IMR-90 (cell line): ENCODE results near the gene REST. TPM values are rescaled to one million over a fixed set of nuclear protein-coding genes. Genes with fewer than 3 reads are reported as not detected.

Experiments used
- ATAC-seq: fragments of 200-7000 bp; cut with Tn5 transposase; 2 replicates; pipeline ENCODE4 v1.9.1; 2020; ENCODE audit warnings: low read depth, mild to moderate bottlenecking, moderate library complexity
- BruUV-seq: library from RNA; stranded (reverse); fragments of 400-500 nt; replicated peaks from 2 replicates; lab custom pipeline; 2021; lab: Mats Ljungman, UMichigan
- CTCF ChIA-PET: fragments of 300-600 bp; formaldehyde crosslinking; extraction: SDS; loops from one replicate; lab custom pipeline; 2021; ENCODE audit warnings: antibody characterized with exemption; lab: Yijun Ruan, JAX
- POLR2A ChIA-PET: fragments of 300-600 bp; sonication (Branson Sonifier 250); formaldehyde crosslinking; loops from one replicate; lab custom pipeline; 2022; ENCODE audit warnings: antibody characterized with exemption; ENCODE audit not compliant: unreplicated experiment; lab: Charles Lee
- DNase-seq: peaks from one replicate; pipeline ENCODE4 v3.0.0; 2013
- H2AFZ ChIP-seq: replicated peaks from 2 replicates; pipeline ENCODE3; 2013; ENCODE audit warnings: low read length, mild to moderate bottlenecking; ENCODE audit not compliant: poor library complexity
- H2AK5ac ChIP-seq: 2 replicates; pipeline ENCODE4 v1.6.1; 2013; ENCODE audit warnings: low read depth, low read length, inconsistent platforms
- H2AK9ac ChIP-seq: replicated peaks from 2 replicates; pipeline ENCODE3; 2013; ENCODE audit warnings: mild to moderate bottlenecking, low read depth, low read length, moderate library complexity; ENCODE audit not compliant: poor library complexity
- H2BK120ac ChIP-seq: 2 replicates; pipeline ENCODE4 v1.6.1; 2013; ENCODE audit warnings: low read depth, low read length, inconsistent platforms
- H2BK15ac ChIP-seq: 3 replicates; pipeline ENCODE4 v1.6.1; 2013; ENCODE audit warnings: low read depth, low read length, inconsistent platforms
- H2BK20ac ChIP-seq: 2 replicates; pipeline ENCODE4 v1.6.1; 2013; ENCODE audit warnings: low read depth, mild to moderate bottlenecking, inconsistent platforms, low read length, moderate library complexity
- H2BK5ac ChIP-seq: 2 replicates; pipeline ENCODE4 v1.6.1; 2013; ENCODE audit warnings: mild to moderate bottlenecking, low read depth, low read length, inconsistent platforms; ENCODE audit not compliant: poor library complexity, severe bottlenecking
- H3K14ac ChIP-seq: replicated peaks from 2 replicates; pipeline ENCODE4 v1.6.1; 2013; ENCODE audit warnings: low read depth, low read length, inconsistent platforms
- H3K18ac ChIP-seq: 2 replicates; pipeline ENCODE4 v1.6.1; 2013; ENCODE audit warnings: low read depth, low read length, control low read depth
- H3K23ac ChIP-seq: 2 replicates; pipeline ENCODE4 v1.6.1; 2013; ENCODE audit warnings: low read depth, low read length, inconsistent platforms
- H3K27ac ChIP-seq: 2 replicates; pipeline ENCODE4 v1.5.1; 2013; ENCODE audit warnings: mild to moderate bottlenecking, control low read depth, low read length; ENCODE audit not compliant: insufficient read depth
- H3K27me3 ChIP-seq: 2 replicates; pipeline ENCODE4 v1.6.1; 2013; ENCODE audit warnings: low read length; ENCODE audit not compliant: control insufficient read depth, insufficient read depth
- H3K36me3 ChIP-seq: 2 replicates; pipeline ENCODE4 v1.6.1; 2013; ENCODE audit warnings: low read length, mixed read lengths; ENCODE audit not compliant: control insufficient read depth, insufficient read depth
- H3K4ac ChIP-seq: 2 replicates; pipeline ENCODE4 v1.6.1; 2013; ENCODE audit warnings: low read depth, low read length, inconsistent platforms
- H3K4me1 ChIP-seq: 2 replicates; pipeline ENCODE4 v1.6.1; 2013; ENCODE audit warnings: low read length, mixed read lengths; ENCODE audit not compliant: control insufficient read depth, insufficient read depth
- H3K4me2 ChIP-seq: 2 replicates; pipeline ENCODE4 v1.6.1; 2013; ENCODE audit warnings: low read depth, mild to moderate bottlenecking, control low read depth, low read length, moderate library complexity
- H3K4me3 ChIP-seq: 2 replicates; pipeline ENCODE4 v1.5.1; 2013; ENCODE audit warnings: low read depth, mild to moderate bottlenecking, control low read depth, low read length, moderate library complexity; ENCODE audit not compliant: insufficient read depth
- H3K56ac ChIP-seq: 2 replicates; pipeline ENCODE4 v1.6.1; 2013; ENCODE audit warnings: low read length, inconsistent platforms; ENCODE audit not compliant: insufficient read depth; ENCODE audit errors: extremely low read depth
- H3K79me1 ChIP-seq, 2 experiments: 2 replicates each; pipeline ENCODE4 v1.6.1; 2013; ENCODE audit warnings: low read length in 2 of 2, inconsistent platforms in 1 of 2, low read depth in 1 of 2
- H3K9ac ChIP-seq: 2 replicates; pipeline ENCODE4 v1.6.1; 2013; ENCODE audit warnings: low read depth, low read length, control low read depth
- H3K9me1 ChIP-seq: 2 replicates; pipeline ENCODE4 v1.6.1; 2013; ENCODE audit warnings: low read length, inconsistent platforms; ENCODE audit not compliant: insufficient read depth
- H3K9me3 ChIP-seq: 2 replicates; pipeline ENCODE4 v1.6.1; 2013; ENCODE audit warnings: low read length; ENCODE audit not compliant: control insufficient read depth, insufficient read depth
- H4K20me1 ChIP-seq: 2 replicates; pipeline ENCODE4 v1.6.1; 2013; ENCODE audit warnings: low read length, inconsistent platforms; ENCODE audit not compliant: insufficient read depth
- H4K5ac ChIP-seq: 2 replicates; pipeline ENCODE4 v1.6.1; 2013; ENCODE audit warnings: mild to moderate bottlenecking, low read depth, low read length, control low read depth
- H4K8ac ChIP-seq, 2 experiments: 2 replicates each; pipeline ENCODE4 v1.6.1; 2013; ENCODE audit warnings: low read depth in 2 of 2, low read length in 2 of 2, control low read depth in 1 of 2, inconsistent platforms in 1 of 2
- H4K91ac ChIP-seq: 2 replicates; pipeline ENCODE4 v1.6.1; 2013; ENCODE audit warnings: low read depth, low read length, inconsistent platforms; ENCODE audit not compliant: insufficient read depth
- BHLHE40 ChIP-seq: fragments of 150-350 bp; IDR thresholded peaks from 2 replicates; pipeline ENCODE4 v1.6.1; 2016; ENCODE audit warnings: mild to moderate bottlenecking, low read depth, low read length
- CEBPB ChIP-seq: IDR thresholded peaks from 2 replicates; pipeline ENCODE4 v1.6.1; 2012; ENCODE audit warnings: low read depth, low read length, improper control_type of control experiment
- CHD1 ChIP-seq: IDR thresholded peaks from 2 replicates; pipeline ENCODE4 v1.6.1; 2012; ENCODE audit warnings: low read depth, low read length, improper control_type of control experiment
- ELK1 ChIP-seq: fragments of 150-350 bp; IDR thresholded peaks from 2 replicates; pipeline ENCODE4 v1.6.1; 2016; ENCODE audit warnings: low read depth, mild to moderate bottlenecking, low read length, moderate library complexity, borderline replicate concordance
- FOS ChIP-seq: fragments of 150-350 bp; IDR thresholded peaks from 2 replicates; pipeline ENCODE4 v1.6.1; 2016; ENCODE audit warnings: low read depth, low read length
- MAFK ChIP-seq: IDR thresholded peaks from 2 replicates; pipeline ENCODE4 v1.6.1; 2012; ENCODE audit warnings: low read depth, low read length, improper control_type of control experiment
- MAZ ChIP-seq: IDR thresholded peaks from 2 replicates; pipeline ENCODE4 v1.6.1; 2012; ENCODE audit warnings: low read depth, mild to moderate bottlenecking, low read length, improper control_type of control experiment, moderate library complexity, borderline replicate concordance
- MXI1 ChIP-seq: IDR thresholded peaks from 2 replicates; pipeline ENCODE4 v1.6.1; 2012; ENCODE audit warnings: low read depth, mild to moderate bottlenecking, low read length, moderate library complexity, borderline replicate concordance
- NFE2L2 ChIP-seq: fragments of 150-350 bp; IDR thresholded peaks from 2 replicates; pipeline ENCODE4 v1.6.1; 2016; ENCODE audit warnings: low read depth, mild to moderate bottlenecking, low read length
- POLR2A ChIP-seq: IDR thresholded peaks from 2 replicates; pipeline ENCODE4 v1.6.1; 2012; ENCODE audit warnings: mild to moderate bottlenecking, low read depth, low read length
- RAD21 ChIP-seq: IDR thresholded peaks from 2 replicates; pipeline ENCODE4 v1.6.1; 2012; ENCODE audit warnings: low read length, improper control_type of control experiment
- RCOR1 ChIP-seq: IDR thresholded peaks from 2 replicates; pipeline ENCODE4 v1.6.1; 2012; ENCODE audit warnings: mild to moderate bottlenecking, low read length, improper control_type of control experiment; ENCODE audit not compliant: insufficient replicate concordance
- RFX5 ChIP-seq: IDR thresholded peaks from 2 replicates; pipeline ENCODE4 v1.8.0; 2012; ENCODE audit warnings: low read depth, mild to moderate bottlenecking, low read length, moderate library complexity
- SMC3 ChIP-seq: fragments of 150-350 bp; IDR thresholded peaks from 2 replicates; pipeline ENCODE4 v1.6.1; 2016; ENCODE audit warnings: low read depth, mild to moderate bottlenecking, antibody characterized with exemption, low read length, moderate library complexity
- USF2 ChIP-seq: fragments of 150-350 bp; IDR thresholded peaks from 2 replicates; pipeline ENCODE4 v1.6.1; 2017; ENCODE audit warnings: mild to moderate bottlenecking, antibody characterized with exemption, low read length, low read depth
- WGBS, 2 experiments: methylation state at CpG; one replicate each; pipeline versions ENCODE4 v1.1.5 to v1.1.7; 2013; ENCODE audit warnings: missing lambda C conversion rate in 2 of 2; ENCODE audit not compliant: insufficient read length in 1 of 2; ENCODE audit errors: extremely low coverage in 2 of 2; 5-methylcytosine and 5-hydroxymethylcytosine counted together
- dilution Hi-C: fragments of 300-500 bp; cut with HindIII; formaldehyde crosslinking; loops from one replicate; pipeline ENCODE4 v1.14.3; 2018; ENCODE audit warnings: low sequenced_read_pairs; ENCODE audit not compliant: unreplicated experiment
- in situ Hi-C: fragments of 300-500 bp; cut with MboI; formaldehyde crosslinking; loops from 3 replicates; pipeline ENCODE4 v1.14.3; 2019; ENCODE audit warnings: low sequenced_read_pairs, inconsistent platforms, mixed read lengths
- intact Hi-C: fragments of 100-400 bp; cut with micrococcal nuclease; formaldehyde crosslinking; loops from 2 replicates; pipeline ENCODE4 v1.10.0; 2022
- polyA plus RNA-seq, 3 experiments: library from polyadenylated mRNA; depleted of rRNA; stranded (reverse); fragments of >200 nt; gene quantifications; 2 replicates each; pipeline ENCODE4 v1.2.3, GENCODE V29; 2012; ENCODE audit warnings: low replicate concordance in 1 of 3
- total RNA-seq: library from RNA; depleted of rRNA; stranded (reverse); fragments of >200 nt; gene quantifications from 2 replicates; pipeline ENCODE4 v1.2.3, GENCODE V29; 2012
- TF ChIP-seq, protein P1 (sequence below): conservative IDR thresholded peaks from 2 replicates; pipeline ENCODE4 v1.5.1; 2012; ENCODE audit warnings: mild to moderate bottlenecking, low read depth, low read length, improper control_type of control experiment

REST gene
- total and polyA plus RNA-seq, 2 of the 4 experiments (the other 2 are of a cell fraction), result 10.0 to 66.9 TPM

GRCh38 chr4:56972389-56972788, 64.7 kb downstream of the REST start:
- DNase-seq, result no peak
- Histone ChIP-seq H3K79me1 (peaks cover 8 to 40% of the 10 kb centered on the region in 2 experiments; a peak in 3 of 4 replicates), H3K27me3 (no peaks in the 10 kb centered on the region), H2BK15ac (no peak overlapping the region), H2AK5ac (no peak overlapping the region), H3K14ac (no peak overlapping the region), H4K91ac (no peak overlapping the region), H3K56ac (no peak overlapping the region), H3K4me1 (no peaks in the 10 kb centered on the region), H4K20me1 (peaks cover 13% of the 10 kb centered on the region), H2AK9ac (no peak overlapping the region), H2BK120ac (no peak overlapping the region), H3K9ac (no peak overlapping the region), H3K18ac (no peak overlapping the region), H2BK5ac (no peak overlapping the region), H3K27ac (no peak overlapping the region), H3K4me2 (no peak overlapping the region), H2BK20ac (no peak overlapping the region), H3K9me1 (no peaks in the 10 kb centered on the region; the same call in none of the 2 replicates), H3K4ac (no peak overlapping the region), H3K4me3 (no peak overlapping the region), H4K5ac (no peak overlapping the region), H4K8ac (no peak overlapping the region), H2AFZ (no peak overlapping the region), H3K23ac (no peak overlapping the region), H3K9me3 (peaks cover 6% of the 10 kb centered on the region), H3K36me3 (peaks cover 35% of the 10 kb centered on the region)
- dilution Hi-C loops (no loop called here), intact Hi-C loops (no loop called here), in situ Hi-C loops (no loop called here)
- ChIA-PET CTCF (interaction anchor here (0.6 kb wide), 1 partner anchor 38 kb away, joined by 5 read pairs; no protein-coding TSS in a partner anchor), POLR2A (no interaction called here)
- ATAC-seq, result no peak
- TF ChIP-seq FOS, result no peak
- no peak for TF ChIP-seq USF2
- no peak for TF ChIP-seq SMC3
- TF ChIP-seq BHLHE40, result no peak
- no peak for TF ChIP-seq ELK1
- TF ChIP-seq CEBPB, result no peak
- TF ChIP-seq NFE2L2, result no peak
- no peak for TF ChIP-seq CHD1
- no peak for TF ChIP-seq RAD21
- no peak for TF ChIP-seq RFX5
- TF ChIP-seq POLR2A, result no peak
- no peak for TF ChIP-seq MAFK
- no peak for TF ChIP-seq RCOR1
- TF ChIP-seq, protein P1, sequence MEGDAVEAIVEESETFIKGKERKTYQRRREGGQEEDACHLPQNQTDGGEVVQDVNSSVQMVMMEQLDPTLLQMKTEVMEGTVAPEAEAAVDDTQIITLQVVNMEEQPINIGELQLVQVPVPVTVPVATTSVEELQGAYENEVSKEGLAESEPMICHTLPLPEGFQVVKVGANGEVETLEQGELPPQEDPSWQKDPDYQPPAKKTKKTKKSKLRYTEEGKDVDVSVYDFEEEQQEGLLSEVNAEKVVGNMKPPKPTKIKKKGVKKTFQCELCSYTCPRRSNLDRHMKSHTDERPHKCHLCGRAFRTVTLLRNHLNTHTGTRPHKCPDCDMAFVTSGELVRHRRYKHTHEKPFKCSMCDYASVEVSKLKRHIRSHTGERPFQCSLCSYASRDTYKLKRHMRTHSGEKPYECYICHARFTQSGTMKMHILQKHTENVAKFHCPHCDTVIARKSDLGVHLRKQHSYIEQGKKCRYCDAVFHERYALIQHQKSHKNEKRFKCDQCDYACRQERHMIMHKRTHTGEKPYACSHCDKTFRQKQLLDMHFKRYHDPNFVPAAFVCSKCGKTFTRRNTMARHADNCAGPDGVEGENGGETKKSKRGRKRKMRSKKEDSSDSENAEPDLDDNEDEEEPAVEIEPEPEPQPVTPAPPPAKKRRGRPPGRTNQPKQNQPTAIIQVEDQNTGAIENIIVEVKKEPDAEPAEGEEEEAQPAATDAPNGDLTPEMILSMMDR, result no peak
- no peak for TF ChIP-seq MXI1
- no peak for TF ChIP-seq MAZ
- WGBS, 2 experiments, result 100% methylated on average over 1 of the region's 2 CpGs; no CpG with 5 or more reads in 1 of the 2 experiments
- no TSS peak for BruUV-seq
